CD4-positive, alpha-beta memory T cell (primary cell): Measurements from ENCODE around the gene GPR108. TPM values are rescaled to one million over a fixed set of nuclear protein-coding genes. Genes with fewer than 3 reads are reported as not detected.

Experiments
- CTCF ChIA-PET: fragments of 350-600 bp; sonication (Branson Sonifier 250); formaldehyde crosslinking; loops from one replicate; lab custom pipeline; 2021; ENCODE audit warnings: inconsistent platforms; ENCODE audit not compliant: partially characterized antibody; lab: Charles Lee
- POLR2A ChIA-PET: fragments of 350-600 bp; sonication (Branson Sonifier 250); formaldehyde crosslinking; loops from one replicate; lab custom pipeline; 2021; ENCODE audit not compliant: partially characterized antibody; lab: Charles Lee
- DNase-seq, 5 donors: peaks; one replicate each; pipeline versions ENCODE4 v3.0.0 to v3.0.0-alpha.2; 2020 to 2022; ENCODE audit warnings: mixed read lengths in 1 of 5
- H3K27ac ChIP-seq: one replicate; pipeline ENCODE4 v1.7.0; 2013; ENCODE audit warnings: low read depth, low read length
- H3K27me3 ChIP-seq: 2 replicates; pipeline ENCODE4 v1.7.0; 2013; ENCODE audit warnings: mild to moderate bottlenecking, low read length, moderate library complexity; ENCODE audit not compliant: insufficient read depth
- H3K36me3 ChIP-seq: 2 replicates; pipeline ENCODE4 v1.7.0; 2013; ENCODE audit warnings: mild to moderate bottlenecking, low read length, moderate library complexity; ENCODE audit not compliant: insufficient read depth
- H3K4me1 ChIP-seq: 2 replicates; pipeline ENCODE4 v1.7.0; 2013; ENCODE audit warnings: mild to moderate bottlenecking, low read length, moderate library complexity; ENCODE audit not compliant: insufficient read depth
- H3K4me3 ChIP-seq, 2 donors: one replicate each; pipeline ENCODE4 v1.7.0; 2013; ENCODE audit warnings: low read length in 2 of 2, mild to moderate bottlenecking in 1 of 2
- H3K9me3 ChIP-seq, 2 donors: one replicate each; pipeline ENCODE4 v1.7.0; 2013; ENCODE audit warnings: low read length in 2 of 2, control low read depth in 1 of 2; ENCODE audit not compliant: control insufficient read depth in 1 of 2
- H3K27ac Mint-ChIP-seq, 7 donors: one replicate each; pipeline ENCODE4 v1.8.0; 2020 to 2021; ENCODE audit warnings: mixed read lengths in 7 of 7, mild to moderate bottlenecking in 6 of 7, inconsistent platforms in 3 of 7, moderate library complexity in 3 of 7
- H3K27me3 Mint-ChIP-seq, 2 donors: one replicate each; pipeline ENCODE4 v1.8.0; 2020 to 2021; ENCODE audit warnings: mixed read lengths in 2 of 2
- H3K36me3 Mint-ChIP-seq, 2 donors: one replicate each; pipeline ENCODE4 v1.8.0; 2020 to 2021; ENCODE audit warnings: mixed read lengths in 2 of 2, inconsistent platforms in 1 of 2, mild to moderate bottlenecking in 1 of 2
- H3K4me1 Mint-ChIP-seq, 4 donors: one replicate each; pipeline ENCODE4 v1.8.0; 2020 to 2021; ENCODE audit warnings: mixed read lengths in 4 of 4, mild to moderate bottlenecking in 1 of 4
- H3K4me3 Mint-ChIP-seq, 8 donors: one replicate each; pipeline ENCODE4 v1.8.0; 2020 to 2021; ENCODE audit warnings: mixed read lengths in 8 of 8, mild to moderate bottlenecking in 7 of 8, moderate library complexity in 6 of 8, inconsistent platforms in 3 of 8
- H3K9me3 Mint-ChIP-seq, 8 donors: one replicate each; pipeline ENCODE4 v1.8.0; 2020 to 2021; ENCODE audit warnings: mixed read lengths in 8 of 8, mild to moderate bottlenecking in 5 of 8, inconsistent platforms in 3 of 8, moderate library complexity in 1 of 8
- intact Hi-C: fragments of 100-400 bp; cut with micrococcal nuclease; formaldehyde crosslinking; loops from one replicate; pipeline ENCODE4 v1.15.1; 2023
- polyA plus RNA-seq, 2 donors: library from polyadenylated mRNA; unstranded; fragments of 300-500 nt; fragmentation: Illumina TruSeq; gene quantifications; one replicate each; pipeline ENCODE4 v1.2.3, GENCODE V29; 2021
- total RNA-seq, 2 experiments: library from RNA; stranded (reverse); gene quantifications; one replicate each; pipeline ENCODE4 v1.2.3, GENCODE V29; 2021

The GPR108 gene
- total and polyA plus RNA-seq, 4 experiments from 2014 or later, result 75.6 to 183 (median 92.3) TPM

GRCh38 chr19:6730153-6730804 is 7.1 kb downstream of the GPR108 start:
- Histone ChIP-seq H3K27me3 (no peaks in the 10 kb centered on the region), H3K27ac (no peak overlapping the region), H3K4me1 (peaks cover 2% of the 10 kb centered on the region), H3K36me3 (peaks cover 15% of the 10 kb centered on the region), H3K4me3 (no peak overlapping the region), H3K9me3 (no peaks in the 10 kb centered on the region)
- CTCF ChIA-PET, result interaction anchor here (1.0 to 1.9 kb wide), 2 partner anchors 133 to 213 kb away, joined by 3 to 6 read pairs; no protein-coding TSS in a partner anchor
- POLR2A ChIA-PET, result no interaction called here
- intact Hi-C loops, result no loop called here
- peak in 1 of 5 donors; percentile 47 for DNase-seq
- Mint-ChIP-seq H3K27ac (no peak overlapping the region), H3K4me3 (no peak overlapping the region), H3K9me3 (no peaks in the 10 kb centered on the region), H3K36me3 (peaks cover 14 to 20% of the 10 kb centered on the region in 2 donors), H3K4me1 (peaks cover 2 to 5% (median 4%) of the 10 kb centered on the region in 4 donors), H3K27me3 (no peaks in the 10 kb centered on the region)

DNA sequence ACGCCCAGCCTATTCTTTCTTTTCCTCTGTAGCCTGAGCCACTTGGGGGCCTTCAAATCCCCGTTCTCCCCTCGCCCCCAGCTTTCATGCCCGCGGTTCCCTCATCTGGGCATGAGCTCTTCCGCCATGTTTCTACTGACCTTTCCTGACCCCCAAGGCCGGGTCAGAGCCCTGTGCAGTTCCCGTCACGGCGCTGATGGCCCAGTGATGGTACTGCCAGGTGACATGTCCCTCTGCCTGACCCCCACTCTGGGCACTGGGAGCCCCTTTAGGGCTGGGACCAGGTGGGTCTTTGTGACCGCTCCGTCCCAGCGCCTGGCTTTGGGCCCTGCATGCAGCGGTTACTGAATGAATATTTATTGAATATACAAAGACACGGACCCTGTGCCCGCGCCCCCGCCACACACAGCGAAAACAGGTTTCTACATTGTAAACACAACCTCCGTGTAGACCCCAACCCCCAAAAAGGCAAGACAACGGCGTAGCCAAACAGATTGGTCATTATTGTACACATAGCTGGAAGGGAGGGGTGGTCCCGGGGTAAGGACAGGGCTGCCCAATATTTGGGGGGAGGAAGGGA is 7.7 kb downstream of the GPR108 start:
- Mint-ChIP-seq H3K27me3 (no peaks in the 10 kb centered on the region), H3K9me3 (no peaks in the 10 kb centered on the region), H3K4me3 (no peak overlapping the region), H3K36me3 (peaks cover 14 to 20% of the 10 kb centered on the region in 2 donors), H3K4me1 (peaks cover 2 to 10% (median 6%) of the 10 kb centered on the region in 4 donors), H3K27ac (peak overlapping the region in 1 of 7 donors; percentile 83)
- intact Hi-C loops, result no loop called here
- ChIA-PET POLR2A (interaction anchor here (1.2 kb wide), 1 partner anchor 9 kb away, joined by 3 read pairs; no protein-coding TSS in a partner anchor), CTCF (interaction anchor here (1.0 to 1.9 kb wide), 2 partner anchors 134 to 213 kb away, joined by 3 to 6 read pairs; no protein-coding TSS in a partner anchor)
- Histone ChIP-seq H3K27me3 (no peaks in the 10 kb centered on the region), H3K27ac (no peak overlapping the region), H3K9me3 (no peaks in the 10 kb centered on the region), H3K4me3 (no peak overlapping the region), H3K36me3 (peaks cover 15% of the 10 kb centered on the region), H3K4me1 (peaks cover 5% of the 10 kb centered on the region)
- no peak for DNase-seq

DNA sequence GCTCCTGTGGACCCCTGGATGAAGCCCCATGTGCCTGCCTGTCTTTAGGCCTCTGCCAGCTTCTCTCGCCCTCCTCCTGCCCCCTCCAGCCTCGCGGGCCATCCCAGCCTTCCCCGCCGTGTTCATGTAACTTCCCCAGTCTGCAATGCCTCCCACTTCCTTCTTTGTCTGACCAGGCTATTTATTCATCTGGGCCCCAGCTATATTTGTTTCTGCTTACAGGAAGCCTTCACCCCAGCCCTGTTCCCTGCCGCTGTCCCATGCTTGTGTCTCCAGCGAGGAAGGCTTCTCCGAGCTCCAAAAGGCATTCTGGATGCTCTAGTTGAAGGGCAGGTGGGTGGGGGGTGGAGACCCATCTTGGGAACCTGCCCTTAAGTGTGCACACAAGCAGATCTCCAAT is 9.0 kb downstream of the GPR108 start:
- no peaks in the 10 kb centered on the region for H3K27me3 ChIP-seq
- no peak for DNase-seq
- H3K4me3 Mint-ChIP-seq, result no peak overlapping the region
- peaks cover 5% of the 10 kb centered on the region for H3K4me1 ChIP-seq
- peaks cover 4 to 15% (median 9%) of the 10 kb centered on the region in 4 donors for H3K4me1 Mint-ChIP-seq
- no peaks in the 10 kb centered on the region for H3K9me3 Mint-ChIP-seq
- CTCF ChIA-PET, result interaction anchor here (0.9 to 1.2 kb wide), 2 partner anchors 19 to 135 kb away, joined by 3 to 6 read pairs; no protein-coding TSS in a partner anchor
- no peaks in the 10 kb centered on the region for H3K27me3 Mint-ChIP-seq
- H3K36me3 Mint-ChIP-seq, result peaks cover 9 to 11% of the 10 kb centered on the region in 2 donors
- peaks cover 12% of the 10 kb centered on the region for H3K36me3 ChIP-seq
- H3K9me3 ChIP-seq, result no peaks in the 10 kb centered on the region
- H3K27ac Mint-ChIP-seq, result peak overlapping the region in 1 of 7 donors; percentile 57
- intact Hi-C loops, result no loop called here
- POLR2A ChIA-PET, result interaction anchor here (1.2 kb wide), 2 partner anchors 10 to 78 kb away, joined by 3 read pairs; no protein-coding TSS in a partner anchor
- no peak overlapping the region for H3K27ac ChIP-seq
- H3K4me3 ChIP-seq, result no peak overlapping the region

- Histone ChIP-seq H3K36me3 (no peaks in the 10 kb centered on the region), H3K4me3 (no peak overlapping the region), H3K9me3 (no peaks in the 10 kb centered on the region), H3K27ac (no peak overlapping the region), H3K4me1 (peaks cover 5% of the 10 kb centered on the region), H3K27me3 (no peaks in the 10 kb centered on the region)
- Mint-ChIP-seq H3K27me3 (no peaks in the 10 kb centered on the region), H3K4me1 (peaks cover 4 to 17% (median 10%) of the 10 kb centered on the region in 4 donors), H3K4me3 (no peak overlapping the region), H3K9me3 (no peaks in the 10 kb centered on the region), H3K36me3 (peaks cover 0 to 4% of the 10 kb centered on the region in 2 donors), H3K27ac (no peak overlapping the region)
- ChIA-PET POLR2A (no interaction called here), CTCF (no interaction called here)
- DNase-seq, result no peak
- intact Hi-C loops, result no loop called here
These were observed 11.7 kb downstream of the GPR108 start for GRCh38 chr19:6725513-6726231.

DNA sequence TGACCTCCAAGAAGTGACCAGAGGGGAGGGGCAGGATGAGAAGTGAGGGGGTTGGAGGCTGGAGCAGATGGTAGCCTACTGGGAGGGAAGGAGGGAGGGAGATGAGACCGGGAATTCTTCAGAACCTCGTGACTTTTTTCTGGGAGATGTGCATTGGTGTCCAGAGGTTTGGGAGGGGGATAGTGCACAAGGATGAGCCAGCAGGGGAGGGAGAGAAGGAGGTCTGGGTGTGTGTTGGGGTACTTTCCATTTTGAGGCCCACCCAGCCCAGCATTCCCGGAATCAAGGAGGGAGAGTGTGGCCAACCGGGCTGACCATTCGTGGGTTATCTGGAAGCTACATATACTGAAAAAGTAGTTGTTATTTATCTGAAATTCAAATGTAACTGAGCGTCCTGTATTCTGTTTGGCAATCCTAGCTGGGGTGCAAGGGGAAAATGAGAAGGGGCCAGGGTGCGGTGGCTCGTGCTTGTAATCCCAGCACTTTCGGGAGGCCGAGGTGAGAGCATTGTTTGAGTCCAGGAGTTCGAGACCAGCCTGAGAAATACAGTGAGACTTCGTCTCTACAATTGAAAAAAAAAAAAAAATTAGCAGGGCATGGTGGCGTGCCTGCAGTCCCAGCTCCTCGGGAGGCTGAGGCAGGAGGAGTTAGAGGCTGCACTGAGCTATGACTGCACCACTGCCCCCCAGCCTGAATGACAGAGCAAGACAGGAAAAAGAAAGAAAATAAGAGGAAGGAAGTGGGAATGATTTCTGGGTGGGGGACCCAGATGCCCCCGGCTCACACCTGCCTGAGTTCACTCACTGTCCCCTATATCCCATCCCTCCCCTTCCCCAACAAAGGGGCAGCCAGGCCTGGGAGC is 12.5 kb downstream of the GPR108 start:
- Histone ChIP-seq H3K27me3 (no peaks in the 10 kb centered on the region), H3K4me1 (peaks cover 5% of the 10 kb centered on the region), H3K4me3 (no peak overlapping the region), H3K27ac (no peak overlapping the region), H3K9me3 (no peaks in the 10 kb centered on the region), H3K36me3 (no peaks in the 10 kb centered on the region)
- H3K4me3 Mint-ChIP-seq, result no peak overlapping the region
- ChIA-PET CTCF (interaction anchor here (0.6 kb wide), 1 partner anchor 221 kb away, joined by 3 read pairs; no protein-coding TSS in a partner anchor), POLR2A (no interaction called here)
- no peaks in the 10 kb centered on the region for H3K27me3 Mint-ChIP-seq
- no peak for DNase-seq
- peaks cover 4 to 19% (median 11%) of the 10 kb centered on the region in 4 donors for H3K4me1 Mint-ChIP-seq
- intact Hi-C loops, result no loop called here
- peaks cover 0 to 3% of the 10 kb centered on the region in 2 donors for H3K36me3 Mint-ChIP-seq
- peak overlapping the region in 2 of 7 donors; percentile 37 to 50 for H3K27ac Mint-ChIP-seq
- H3K9me3 Mint-ChIP-seq, result no peaks in the 10 kb centered on the region

GRCh38 chr19:6723738-6724137 is 13.6 kb downstream of the GPR108 start:
- Mint-ChIP-seq H3K27ac (peak overlapping the region in 2 of 7 donors; percentile 18 to 68), H3K36me3 (no peaks in the 10 kb centered on the region), H3K27me3 (no peaks in the 10 kb centered on the region), H3K4me1 (peaks cover 4 to 22% (median 11%) of the 10 kb centered on the region in 4 donors), H3K9me3 (no peaks in the 10 kb centered on the region), H3K4me3 (no peak overlapping the region)
- DNase-seq, result no peak
- intact Hi-C loops, result no loop called here
- Histone ChIP-seq H3K27ac (no peak overlapping the region), H3K4me3 (no peak overlapping the region), H3K4me1 (peaks cover 5% of the 10 kb centered on the region), H3K36me3 (no peaks in the 10 kb centered on the region), H3K9me3 (no peaks in the 10 kb centered on the region), H3K27me3 (no peaks in the 10 kb centered on the region)
- ChIA-PET POLR2A (interaction anchor here (1.5 kb wide), 1 partner anchor 55 kb away, joined by 3 read pairs; no protein-coding TSS in a partner anchor), CTCF (interaction anchor here (0.6 kb wide), 1 partner anchor 219 kb away, joined by 3 read pairs; no protein-coding TSS in a partner anchor)
